HK-2 (cell line): ENCODE data around the gene WAPL.
A peak's percentile ranks its signal among the peaks of the same experiment; 100 is the strongest.
"Not testable (repeated sequence)": the region's sequence is repeated elsewhere in the genome, so short reads cannot be mapped to it uniquely, and the experiment has no call there.

Experiments used
- DNase-seq: peaks from one replicate; pipeline ENCODE4 v3.0.0-alpha.2; 2018; ENCODE audit not compliant: unreplicated experiment

WAPL gene, protein sequence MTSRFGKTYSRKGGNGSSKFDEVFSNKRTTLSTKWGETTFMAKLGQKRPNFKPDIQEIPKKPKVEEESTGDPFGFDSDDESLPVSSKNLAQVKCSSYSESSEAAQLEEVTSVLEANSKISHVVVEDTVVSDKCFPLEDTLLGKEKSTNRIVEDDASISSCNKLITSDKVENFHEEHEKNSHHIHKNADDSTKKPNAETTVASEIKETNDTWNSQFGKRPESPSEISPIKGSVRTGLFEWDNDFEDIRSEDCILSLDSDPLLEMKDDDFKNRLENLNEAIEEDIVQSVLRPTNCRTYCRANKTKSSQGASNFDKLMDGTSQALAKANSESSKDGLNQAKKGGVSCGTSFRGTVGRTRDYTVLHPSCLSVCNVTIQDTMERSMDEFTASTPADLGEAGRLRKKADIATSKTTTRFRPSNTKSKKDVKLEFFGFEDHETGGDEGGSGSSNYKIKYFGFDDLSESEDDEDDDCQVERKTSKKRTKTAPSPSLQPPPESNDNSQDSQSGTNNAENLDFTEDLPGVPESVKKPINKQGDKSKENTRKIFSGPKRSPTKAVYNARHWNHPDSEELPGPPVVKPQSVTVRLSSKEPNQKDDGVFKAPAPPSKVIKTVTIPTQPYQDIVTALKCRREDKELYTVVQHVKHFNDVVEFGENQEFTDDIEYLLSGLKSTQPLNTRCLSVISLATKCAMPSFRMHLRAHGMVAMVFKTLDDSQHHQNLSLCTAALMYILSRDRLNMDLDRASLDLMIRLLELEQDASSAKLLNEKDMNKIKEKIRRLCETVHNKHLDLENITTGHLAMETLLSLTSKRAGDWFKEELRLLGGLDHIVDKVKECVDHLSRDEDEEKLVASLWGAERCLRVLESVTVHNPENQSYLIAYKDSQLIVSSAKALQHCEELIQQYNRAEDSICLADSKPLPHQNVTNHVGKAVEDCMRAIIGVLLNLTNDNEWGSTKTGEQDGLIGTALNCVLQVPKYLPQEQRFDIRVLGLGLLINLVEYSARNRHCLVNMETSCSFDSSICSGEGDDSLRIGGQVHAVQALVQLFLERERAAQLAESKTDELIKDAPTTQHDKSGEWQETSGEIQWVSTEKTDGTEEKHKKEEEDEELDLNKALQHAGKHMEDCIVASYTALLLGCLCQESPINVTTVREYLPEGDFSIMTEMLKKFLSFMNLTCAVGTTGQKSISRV (N-terminal part only)

DNA sequence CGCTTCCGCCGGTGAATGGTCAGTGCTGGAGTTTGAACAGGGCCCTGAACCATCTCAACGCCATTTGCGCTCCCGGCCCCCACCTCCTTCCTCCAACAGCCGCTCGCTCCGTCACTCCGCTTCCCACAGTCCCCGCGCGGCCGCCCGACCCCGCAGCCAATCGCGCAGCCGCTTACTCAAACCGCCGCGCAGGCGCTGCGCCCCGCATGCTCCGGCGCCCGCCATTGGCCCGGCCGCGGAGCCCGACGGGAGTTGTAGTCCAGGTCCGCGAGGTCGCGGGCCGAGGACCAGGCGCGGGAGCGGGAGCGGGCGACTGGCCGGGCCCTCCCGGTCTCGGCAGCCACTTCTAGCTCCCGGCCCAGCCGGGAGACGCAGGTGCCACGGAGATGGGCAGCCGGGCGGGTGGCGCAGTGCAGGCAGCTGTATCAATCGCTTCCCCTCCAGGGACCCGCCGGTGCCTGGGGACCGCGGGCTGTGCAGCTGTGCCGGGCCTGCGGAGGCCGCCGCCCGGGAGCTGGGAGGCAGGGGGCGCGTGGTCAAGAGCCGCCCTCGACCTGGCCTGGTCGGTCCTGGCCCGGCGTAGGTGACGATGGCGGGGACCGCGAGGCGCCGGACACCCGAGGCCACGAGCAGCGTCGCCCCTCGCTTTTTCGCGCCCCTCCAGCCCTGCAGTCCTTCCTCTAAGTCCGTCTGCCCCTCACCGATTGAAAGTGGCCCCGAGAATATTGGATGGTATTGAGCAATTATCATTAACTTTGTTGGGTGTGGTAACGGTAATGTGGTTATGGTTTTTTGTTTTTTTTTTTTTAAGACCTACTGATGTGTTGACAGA is at the start of gene WAPL:
TSS of gene WAPL (minus strand) at position 115 of the 832 bp plus-strand sequence. CDS start 3,723 bp downstream, outside the sequence.
- DNase-seq, result peak; percentile 98

DNA sequence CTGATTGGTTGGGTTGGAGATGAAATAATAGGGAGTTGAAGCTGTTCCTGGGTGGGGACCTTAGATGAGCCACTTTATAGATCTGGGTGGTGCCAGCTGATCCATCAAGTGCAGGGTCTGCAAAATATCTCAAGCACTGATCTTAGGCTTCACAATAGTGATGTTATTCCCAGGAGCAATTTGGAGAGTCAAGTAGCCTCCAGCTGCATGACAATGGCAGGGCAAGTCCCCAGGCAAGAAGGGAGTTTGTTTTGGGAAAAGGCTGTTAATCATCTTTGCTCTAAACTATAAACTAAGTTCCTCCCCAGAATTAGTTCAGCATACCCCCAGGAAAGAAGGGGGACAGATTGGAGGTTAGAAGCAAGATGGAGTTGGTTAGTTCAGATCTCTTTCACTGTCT is 47.7 kb upstream of the WAPL start:
- DNase-seq, result no peak

- not testable (repeated sequence) for DNase-seq
These were observed 44.9 kb upstream of the WAPL start for GRCh38 chr10:86566518-86566917.

DNA sequence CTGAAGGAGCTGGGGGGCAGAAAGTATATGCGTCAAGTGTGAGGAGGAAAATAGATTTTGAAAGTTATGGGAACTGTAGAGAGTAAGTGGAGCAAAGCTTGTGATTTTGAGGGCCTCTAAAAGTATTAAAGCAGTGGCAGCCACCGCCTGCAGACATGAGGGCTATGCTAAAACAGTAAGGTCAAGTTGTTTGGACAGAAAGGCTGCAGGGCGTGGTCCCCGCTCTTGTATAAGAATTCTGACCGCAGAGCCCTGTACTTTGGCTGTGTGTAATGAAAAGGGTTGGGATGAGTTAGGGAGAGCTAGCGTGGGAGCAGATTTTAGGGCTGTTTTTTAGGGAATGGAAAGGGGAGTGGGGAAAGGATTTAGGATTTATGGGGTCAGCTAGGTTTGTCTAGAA is 41.7 kb upstream of the WAPL start:
- not testable (repeated sequence) for DNase-seq

DNA sequence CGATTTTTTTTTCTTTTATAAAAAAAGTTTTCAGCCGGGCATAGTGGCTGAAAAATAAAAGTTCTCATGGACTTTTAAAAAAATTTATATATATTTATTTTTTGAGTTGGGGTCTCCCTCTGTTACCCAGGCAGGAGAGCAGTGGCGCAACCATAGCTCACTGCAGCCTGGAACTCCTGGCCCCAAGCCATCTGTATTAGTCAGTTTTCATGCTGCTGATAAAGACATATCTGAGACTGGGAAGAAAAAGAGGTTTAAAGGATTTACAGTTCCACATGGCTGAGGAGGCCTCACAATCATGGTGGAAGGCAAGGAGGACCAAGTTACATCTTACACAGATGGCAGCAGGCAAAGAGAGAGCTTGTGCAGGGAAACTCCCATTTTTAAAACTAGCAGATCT is 37.1 kb upstream of the WAPL start:
- DNase-seq, result not testable (repeated sequence)

DNA sequence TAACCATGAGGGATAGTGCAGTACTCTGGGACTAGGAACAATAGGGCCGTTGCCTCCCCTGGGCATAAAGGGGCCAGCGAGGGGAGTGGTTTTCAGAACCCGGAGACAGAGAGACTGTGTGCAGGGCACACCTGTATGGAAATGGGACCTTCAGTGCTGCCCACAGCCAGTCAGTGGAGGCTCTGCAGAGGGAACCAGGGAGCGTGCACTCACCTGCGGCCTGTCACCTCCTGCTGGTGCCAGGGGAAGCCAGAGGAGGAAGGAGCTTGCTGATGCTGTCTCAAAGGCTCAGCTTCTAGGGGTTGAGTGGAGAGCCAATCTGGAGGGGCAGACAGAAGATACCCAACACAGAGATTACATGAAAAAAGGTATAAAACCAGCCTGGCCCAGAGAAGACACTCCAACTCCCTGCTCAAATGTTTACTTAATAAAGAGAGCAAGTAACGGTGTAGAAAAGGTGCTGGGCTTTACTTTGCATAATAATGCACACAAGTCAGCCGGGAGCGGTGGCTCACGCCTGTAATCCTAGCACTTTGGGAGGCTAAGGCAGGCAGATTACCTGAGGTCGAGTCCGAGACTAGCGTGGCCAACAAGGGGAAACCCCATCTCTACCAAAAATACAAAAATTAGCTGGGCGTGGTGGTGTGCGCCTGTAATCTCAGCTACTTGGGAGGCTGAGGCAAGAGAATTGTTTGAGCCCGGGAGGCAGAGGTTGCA is 35.5 kb upstream of the WAPL start:
- DNase-seq, result no peak

DNA sequence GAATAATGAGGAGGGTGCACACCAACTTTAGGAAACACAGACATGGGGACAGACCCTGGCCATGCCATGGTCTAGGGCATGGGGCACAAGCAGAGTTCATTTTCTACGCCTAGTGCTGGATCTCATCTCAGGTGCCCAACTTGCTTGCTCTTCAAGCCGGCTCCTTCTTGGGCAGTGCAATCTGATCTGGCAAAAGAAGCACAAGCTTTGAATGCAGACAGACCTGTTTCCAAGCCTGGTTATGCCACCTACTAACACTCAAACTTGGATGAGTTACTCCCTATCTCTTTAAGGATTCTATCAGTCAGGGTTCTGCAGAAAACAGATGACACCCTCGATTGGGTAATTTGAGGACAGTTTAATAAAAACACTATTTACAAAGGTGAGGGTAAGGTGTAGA is 34.9 kb upstream of the WAPL start:
- no peak for DNase-seq

- DNase-seq, result no peak
These were observed 32.0 kb upstream of the WAPL start for GRCh38 chr10:86553639-86554038.

DNA sequence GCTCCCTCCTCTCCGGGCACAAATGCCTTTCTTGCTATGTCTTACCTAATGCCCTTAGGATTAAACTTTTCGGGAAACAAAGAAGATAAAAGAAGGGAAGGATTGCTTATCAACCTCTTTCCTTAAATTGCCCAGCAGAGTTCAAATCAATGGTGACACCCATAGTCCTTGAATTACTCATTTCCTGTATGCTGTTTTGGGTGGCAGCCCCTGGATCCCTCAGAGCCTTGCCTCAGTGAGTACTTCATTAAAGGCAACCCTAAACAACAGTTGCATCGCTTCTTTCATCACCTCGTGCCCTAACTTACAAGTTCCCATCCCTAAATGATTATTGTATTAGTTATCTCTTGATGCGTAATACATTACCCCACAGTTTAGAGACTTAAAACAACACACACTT is 31.6 kb upstream of the WAPL start:
- DNase-seq, result no peak

DNA sequence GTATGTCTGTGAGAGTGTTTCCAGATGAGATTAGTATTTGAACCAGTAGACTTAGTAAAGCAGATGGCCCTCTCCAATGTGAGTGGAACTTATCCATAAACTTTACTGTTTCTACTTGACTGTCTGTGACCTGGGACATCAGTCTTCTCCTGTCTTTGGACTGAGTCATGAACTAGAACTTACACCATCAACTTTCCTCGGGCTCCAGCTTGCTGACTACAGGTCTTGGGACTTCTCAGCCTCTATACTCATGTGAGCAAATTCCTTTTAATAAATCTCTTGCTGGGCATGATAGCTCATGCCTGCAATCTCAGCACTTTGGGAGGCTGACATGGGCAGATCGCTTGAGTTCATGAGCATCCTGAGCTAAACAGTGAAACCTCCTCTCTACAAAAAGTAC is 25.7 kb upstream of the WAPL start:
- DNase-seq, result no peak

DNA sequence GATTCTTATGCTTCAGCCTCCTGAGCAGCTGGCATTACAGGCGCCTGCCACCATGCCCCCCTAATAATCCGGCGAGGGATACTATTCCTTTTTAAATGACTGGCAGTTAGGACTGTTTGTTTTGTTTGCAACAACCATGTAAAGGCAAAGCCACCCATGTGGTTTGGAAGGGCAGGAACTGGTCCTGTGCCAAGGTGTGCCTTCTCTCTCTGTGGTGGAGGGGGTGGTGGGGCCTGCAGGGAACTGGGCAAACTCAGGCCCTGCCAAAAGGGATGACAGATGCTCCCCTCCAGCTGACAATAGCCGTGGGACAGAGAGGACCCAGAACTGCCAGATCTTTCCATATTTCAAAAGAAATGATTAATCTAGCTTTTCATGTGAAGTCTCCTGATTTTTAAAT is 23.5 kb upstream of the WAPL start:
- no peak for DNase-seq

GRCh38 chr10:86540016-86540415 is 18.4 kb upstream of the WAPL start:
- DNase-seq, result no peak

GRCh38 chr10:86538547-86538946 is 17.0 kb upstream of the WAPL start:
- DNase-seq, result no peak

DNA sequence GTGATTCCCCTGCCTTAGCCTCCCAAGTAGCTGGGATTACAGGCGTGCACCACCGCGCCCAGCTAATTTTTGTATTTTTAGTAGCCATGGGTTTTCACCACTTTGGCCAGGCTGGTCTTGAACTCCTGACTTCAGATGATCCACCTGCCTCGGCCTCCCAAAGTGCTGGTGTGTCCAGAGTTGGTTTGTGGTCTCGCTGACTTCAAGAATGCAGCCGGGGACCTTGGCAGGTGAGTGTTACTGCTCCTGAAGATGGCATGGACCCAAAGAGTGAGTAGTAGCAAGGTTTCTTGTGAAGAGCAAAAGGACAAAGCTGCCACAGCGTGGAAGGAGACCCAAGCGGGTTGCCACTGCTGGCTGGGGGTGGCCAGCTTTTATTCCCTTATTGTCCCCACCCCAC is 16.4 kb upstream of the WAPL start:
- not testable (repeated sequence) for DNase-seq

DNA sequence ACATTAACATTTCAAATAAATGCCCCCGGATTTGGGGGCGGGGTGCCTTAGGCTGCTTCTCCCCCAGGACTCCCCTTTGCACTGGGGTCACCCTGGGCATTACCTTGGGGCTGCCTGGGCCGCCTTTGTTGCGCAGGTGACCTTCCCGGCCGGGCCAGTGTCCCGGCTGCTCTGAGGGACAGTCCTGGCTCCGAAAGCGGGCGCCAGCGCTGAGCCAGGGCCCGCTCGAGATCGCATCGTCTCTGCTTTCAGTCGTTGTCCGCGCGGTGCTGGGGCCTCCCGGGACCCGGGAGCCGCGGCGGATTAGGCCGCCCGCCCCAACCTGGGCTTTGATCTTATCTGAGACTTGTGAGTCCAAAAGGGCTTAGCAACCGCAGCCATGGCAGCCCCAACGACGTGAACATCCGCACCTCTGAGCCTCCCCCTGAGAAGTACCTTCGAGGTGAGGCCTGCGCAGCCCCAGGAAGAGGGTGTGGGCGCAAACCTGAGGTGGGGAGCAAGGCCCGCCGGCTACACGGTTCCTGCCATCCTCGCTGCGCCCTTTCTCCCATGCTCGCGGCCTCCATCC is 14.8 kb upstream of the WAPL start:
- no peak for DNase-seq

- DNase-seq, result no peak
These were observed 13.7 kb upstream of the WAPL start for GRCh38 chr10:86535132-86535882.

- no peak for DNase-seq
These were observed 11.7 kb upstream of the WAPL start for GRCh38 chr10:86533328-86533727.

- DNase-seq, result not testable (repeated sequence)
These were observed 7.1 kb upstream of the WAPL start for GRCh38 chr10:86528736-86529135.

GRCh38 chr10:86526606-86527005 is 5.0 kb upstream of the WAPL start:
- DNase-seq, result no peak

GRCh38 chr10:86525713-86526112 is 4.1 kb upstream of the WAPL start:
- DNase-seq, result not testable (repeated sequence)
